NCI-H526 treated with DMSO at 0.1 percent for 48 hours (cell line): ENCODE measurements around the gene BCL2L1.

Experiments
- DNase-seq: peaks from one replicate; lab custom pipeline; 2025; lab: John Stamatoyannopoulos, UW

BCL2L1 gene

DNA sequence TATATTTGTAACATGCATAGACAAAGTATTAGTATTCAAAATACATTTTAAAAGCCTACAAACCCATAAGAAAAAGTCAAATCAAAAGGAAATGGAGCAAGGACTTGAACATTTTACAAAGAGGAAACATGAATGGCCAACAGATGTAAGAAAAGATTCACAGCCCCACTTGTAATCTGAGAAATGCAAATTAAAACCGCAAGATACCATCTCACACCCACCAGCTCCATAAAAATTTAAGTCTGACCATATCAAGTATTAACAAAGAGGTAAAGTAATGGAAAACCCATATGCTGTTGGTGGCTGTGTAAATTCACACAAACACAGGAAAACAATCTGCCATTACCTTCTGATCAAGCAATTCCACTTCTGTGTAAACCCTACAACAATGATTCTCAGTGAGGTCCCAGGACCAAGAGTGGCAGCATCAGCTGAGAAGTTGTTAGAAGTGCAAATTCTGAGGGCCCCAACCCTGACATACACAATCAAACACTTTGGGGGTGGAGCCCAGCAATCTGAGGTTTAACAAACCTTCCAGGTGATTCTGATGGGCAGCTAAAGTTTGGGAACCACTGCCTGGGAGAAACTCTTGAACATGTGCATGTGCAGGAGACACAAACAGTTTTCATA lies 30.9 kb downstream of the BCL2L1 start:
- DNase-seq, result peak; percentile 33

DNA sequence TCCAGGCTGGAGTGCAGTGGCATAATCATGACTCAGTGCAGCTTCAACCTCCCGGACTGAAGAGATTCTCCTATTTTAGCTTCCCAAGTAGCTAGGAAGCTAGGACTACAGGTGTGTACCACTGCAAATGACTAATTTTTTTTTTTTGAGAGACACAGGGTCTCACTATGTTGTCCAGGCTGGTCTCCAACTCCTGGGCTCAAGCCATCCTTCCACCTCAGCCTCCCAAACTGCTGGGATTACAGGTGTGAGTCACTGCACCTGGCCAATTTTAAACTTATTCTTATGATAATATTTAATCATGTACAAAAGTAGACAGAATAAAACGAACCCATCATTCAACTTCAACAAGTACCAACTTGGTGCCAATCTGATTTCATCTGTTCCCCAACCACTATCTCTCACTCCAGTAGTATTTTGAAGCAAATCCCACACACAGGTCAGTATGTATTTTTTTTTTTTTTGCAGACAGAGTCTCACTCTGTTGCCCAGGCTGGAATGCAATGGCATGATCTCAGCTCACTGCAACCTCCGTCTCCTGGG lies 32.5 kb downstream of the BCL2L1 start:
- DNase-seq, result no peak

DNA sequence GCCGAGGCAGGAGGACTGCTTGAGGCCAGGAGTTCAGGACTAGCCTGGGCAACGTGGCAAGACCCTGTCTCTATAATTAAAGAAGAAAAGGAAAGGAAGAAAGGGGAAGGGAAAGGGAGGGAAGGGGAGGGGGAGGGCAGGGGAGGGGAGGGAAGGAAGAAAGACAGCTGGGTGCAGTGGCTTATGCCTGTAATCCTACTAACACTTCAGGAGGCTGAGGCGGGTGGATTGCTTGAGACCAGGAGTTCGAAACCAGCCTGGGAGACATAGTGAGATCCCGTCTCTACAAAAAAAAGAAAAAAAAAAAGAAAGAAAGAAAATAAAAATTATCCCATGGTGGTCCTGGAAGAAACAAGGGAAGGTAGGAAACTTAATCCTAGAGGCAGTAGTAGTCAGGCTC lies 33.5 kb downstream of the BCL2L1 start:
- DNase-seq, result no peak

DNA sequence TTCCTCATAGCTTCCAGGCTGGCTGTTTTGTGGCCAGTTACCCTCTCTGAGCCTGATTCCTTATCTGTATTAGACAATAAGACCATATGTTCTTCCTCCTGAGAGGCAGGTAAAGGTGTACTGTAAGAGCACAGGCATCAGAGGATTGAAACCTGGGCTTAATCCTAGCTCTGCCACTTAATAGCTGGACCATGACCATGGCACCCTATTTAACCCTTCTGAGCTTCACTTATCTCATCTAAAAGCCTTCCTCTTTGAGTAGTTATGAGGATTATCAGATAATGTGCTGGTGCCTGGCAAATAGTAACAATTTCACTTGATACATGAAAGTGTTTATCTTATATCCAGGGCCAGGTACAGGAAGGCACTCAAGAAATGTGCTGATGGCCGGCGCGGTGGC lies 34.9 kb downstream of the BCL2L1 start:
- no peak for DNase-seq

DNA sequence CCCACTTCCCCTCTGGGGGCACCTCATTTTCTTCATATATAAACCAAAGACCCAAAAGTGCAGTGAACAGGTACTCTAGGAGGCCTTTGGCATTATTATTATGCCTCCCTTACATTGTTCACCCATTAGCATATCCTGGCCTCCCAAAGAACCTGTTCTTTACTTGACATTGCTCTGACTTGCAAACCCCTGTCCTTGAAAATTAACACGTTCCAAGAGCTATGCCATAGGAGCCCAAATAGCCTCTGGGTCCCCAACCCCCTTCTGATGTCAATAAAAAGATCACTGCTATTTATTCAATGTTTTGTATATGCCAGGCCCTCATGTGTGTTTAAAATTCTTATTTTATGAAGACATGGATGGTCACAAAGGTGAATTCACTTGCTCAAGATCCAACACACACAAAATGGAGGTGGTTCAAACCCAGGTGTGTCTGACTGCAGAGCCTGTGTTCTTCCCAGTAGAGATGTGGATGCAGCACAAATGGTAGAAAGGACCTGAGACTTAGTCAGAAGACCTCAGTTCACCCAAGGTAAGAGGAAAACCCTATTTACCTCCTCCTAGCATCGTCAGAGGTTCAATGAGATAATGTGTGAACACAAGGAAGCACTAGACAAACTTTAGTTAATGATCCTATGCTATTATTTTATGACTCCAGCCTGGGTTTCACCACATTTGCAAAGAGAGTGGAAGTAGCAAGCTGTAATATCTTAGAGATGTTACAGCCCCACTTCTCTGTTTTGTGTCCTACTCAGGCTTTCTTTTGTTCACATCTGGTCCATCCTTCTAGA lies 36.6 kb downstream of the BCL2L1 start:
- no peak for DNase-seq

DNA sequence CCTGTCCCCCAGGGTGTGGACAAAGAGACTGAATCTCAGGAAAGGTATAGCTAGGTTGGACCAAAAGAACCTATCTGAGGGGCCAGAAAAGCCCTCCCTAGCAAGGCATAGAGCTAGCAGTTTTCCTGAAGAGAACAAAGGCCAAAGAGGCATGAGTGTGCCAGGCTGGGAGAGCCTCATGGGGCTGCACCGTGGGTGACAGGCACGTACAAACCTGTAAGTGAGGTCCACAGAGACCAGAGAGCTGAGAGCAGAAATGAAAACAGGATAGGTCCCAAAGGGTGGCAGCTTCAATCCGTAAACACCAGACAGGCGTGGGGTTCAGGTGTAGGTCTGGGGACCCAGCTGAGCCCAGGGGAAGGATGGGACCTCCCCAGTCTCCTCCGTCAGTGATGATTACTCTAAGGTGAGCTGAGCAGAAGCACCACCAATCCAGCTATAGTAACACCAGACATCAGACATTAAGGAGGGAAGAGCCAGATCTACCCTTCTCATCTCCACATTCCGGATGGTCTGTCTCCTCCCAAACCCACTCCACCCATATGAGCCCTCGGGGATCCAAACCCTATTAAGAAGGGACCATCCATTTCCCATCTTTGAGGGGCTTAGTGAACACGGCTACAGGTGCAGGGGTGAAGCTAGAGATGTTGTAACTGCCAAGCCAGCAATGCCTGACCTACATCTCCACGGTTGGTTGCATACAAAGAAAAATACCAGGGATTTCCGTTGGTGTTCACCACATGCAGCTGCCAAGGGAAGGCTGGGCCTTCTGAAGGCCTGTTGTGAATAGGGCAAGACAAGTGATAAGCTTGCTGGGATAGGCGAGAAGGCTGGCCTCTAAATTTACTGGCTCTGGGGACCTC lies 38.3 kb downstream of the BCL2L1 start:
- DNase-seq, result peak; percentile 78

GRCh38 chr20:31682927-31683326 lies 39.7 kb downstream of the BCL2L1 start:
- DNase-seq, result no peak

DNA sequence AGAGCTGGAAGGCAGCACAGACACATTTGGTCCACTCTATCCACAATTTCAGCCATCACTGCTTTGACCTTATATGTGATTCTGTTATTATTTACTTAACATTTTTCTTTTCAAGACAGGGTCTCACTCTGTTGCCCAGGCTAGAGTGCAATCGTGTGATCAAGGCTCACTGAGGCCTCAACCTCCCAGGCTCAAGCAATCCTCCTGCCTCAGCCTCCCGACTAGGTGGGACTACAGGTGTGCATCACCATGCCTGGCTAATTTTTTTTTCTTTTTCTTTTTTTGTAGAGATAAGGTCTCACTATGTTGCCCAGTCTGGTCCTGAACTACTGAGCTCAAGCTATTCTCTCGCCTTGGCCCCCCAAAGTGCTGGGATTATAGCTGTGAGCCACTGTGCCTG lies 40.3 kb downstream of the BCL2L1 start:
- no peak for DNase-seq

DNA sequence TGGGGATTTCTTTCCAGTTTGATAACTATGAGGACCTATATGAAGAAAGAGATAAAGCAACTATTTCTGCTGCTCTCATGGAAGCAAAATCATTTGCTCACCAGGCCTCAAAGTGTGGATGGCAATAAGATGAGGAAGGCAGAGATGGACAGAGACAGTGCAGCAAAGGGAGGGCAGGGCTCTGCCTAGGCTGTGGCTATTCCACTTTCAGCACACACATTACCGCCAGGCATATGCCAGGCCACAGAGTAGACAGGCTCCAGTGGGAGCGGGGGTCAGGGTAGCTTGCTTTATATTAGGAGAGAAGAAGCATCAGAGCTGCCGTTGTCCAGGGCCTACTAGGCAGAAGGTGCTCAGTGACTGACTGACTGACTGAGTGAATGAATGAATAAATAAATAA lies 40.9 kb downstream of the BCL2L1 start:
- no peak for DNase-seq

GRCh38 chr20:31681128-31681727 lies 41.4 kb downstream of the BCL2L1 start:
- no peak for DNase-seq

GRCh38 chr20:31680286-31681127 lies 42.2 kb downstream of the BCL2L1 start:
- DNase-seq, result no peak

DNA sequence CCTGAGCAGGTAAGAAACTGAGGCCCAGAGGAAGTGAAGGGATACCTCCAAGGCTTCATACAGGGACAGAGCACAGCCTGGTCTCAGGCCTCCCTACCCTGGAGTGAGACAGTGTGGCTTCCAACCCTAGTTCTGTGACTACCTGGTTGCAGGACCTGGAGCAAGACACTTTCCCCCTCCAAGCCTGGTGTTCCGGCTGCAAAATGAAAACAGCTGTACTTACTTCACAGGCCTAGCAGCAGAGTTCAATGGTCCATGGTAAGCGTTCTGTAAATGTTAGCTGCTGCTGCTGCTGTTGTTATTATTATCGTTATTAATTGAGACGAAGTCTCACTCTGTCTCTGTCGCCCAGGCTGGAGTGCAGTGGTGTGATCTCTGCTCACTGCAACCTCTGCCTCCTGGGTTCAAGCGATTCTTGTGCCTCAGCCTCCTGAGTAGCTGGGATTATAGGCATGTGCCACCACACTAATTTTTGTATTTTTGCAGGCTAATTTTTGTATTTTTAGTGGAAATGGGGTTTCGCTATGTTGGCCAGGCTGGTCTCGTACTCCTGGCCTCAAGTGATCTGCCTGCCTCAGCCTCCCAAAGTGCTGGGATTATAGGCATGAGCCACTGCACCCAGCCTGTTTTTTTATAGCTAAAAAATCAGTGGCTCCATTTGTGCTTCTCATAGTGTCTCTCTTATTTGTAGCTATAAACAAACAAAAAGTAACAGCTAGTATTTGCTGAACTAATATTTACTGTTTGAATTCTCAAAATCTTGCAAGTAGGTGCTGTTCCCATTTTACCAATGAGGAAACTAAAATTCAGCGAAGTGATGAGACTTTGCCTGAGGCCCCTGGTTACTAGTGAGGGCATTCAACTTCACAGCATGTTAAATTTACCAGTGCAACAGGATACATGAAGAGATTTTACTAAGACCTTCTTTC lies 43.0 kb downstream of the BCL2L1 start:
- DNase-seq, result no peak

- no peak for DNase-seq
These were observed 44.0 kb downstream of the BCL2L1 start for GRCh38 chr20:31678389-31679356.

DNA sequence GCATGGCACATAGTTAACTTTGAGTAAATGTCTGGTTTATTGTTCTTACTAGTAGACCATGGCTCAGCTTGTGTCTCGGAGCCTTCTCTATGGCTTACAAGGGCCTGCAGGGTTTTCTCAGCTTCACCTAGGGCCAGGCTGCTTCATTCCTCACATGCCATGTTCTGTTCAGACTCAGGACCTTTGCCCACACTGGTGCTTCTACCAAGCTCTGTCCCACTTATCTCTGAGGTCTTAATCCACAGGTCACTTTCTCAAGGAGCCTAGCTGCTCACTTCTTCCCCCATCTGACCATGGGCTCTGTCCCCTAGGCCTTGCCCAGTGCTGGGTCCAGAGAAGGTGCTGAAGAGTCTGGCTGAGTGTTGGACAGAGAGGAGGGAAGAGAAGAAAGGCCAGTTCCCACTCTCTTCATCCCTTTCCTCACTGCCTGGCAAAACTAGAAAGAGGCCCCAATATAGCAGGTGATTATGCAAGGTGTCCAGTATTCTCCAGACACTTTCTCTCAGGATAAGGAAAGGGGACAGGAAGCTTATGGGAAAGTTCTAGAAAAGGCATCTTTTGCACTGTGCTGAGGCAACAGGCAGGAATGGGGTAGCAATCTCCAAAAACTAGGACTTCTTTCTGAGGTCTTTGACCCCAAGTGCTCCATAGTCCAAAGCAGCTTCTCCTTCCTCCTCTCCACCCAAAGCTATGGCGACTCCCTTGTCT lies 45.0 kb downstream of the BCL2L1 start:
- no peak for DNase-seq

DNA sequence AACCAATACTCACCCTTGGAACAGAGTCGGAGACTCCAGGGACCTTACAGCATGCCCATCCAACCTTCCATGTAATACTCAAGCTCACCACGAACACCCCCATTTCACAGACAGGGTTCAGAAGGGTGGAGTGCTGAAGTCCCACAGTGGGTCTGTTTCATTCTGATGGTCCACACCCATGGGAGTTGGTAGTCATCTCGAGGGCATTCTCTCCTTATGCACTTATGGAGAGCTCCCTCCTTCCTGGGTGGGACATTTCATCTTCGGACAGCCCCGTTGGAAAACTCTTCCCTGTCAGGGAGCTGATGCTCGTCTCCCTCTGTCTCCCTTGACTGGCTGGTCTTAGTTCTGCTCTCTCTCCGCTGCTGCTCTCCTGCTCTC lies 46.1 kb downstream of the BCL2L1 start:
- no peak for DNase-seq

DNA sequence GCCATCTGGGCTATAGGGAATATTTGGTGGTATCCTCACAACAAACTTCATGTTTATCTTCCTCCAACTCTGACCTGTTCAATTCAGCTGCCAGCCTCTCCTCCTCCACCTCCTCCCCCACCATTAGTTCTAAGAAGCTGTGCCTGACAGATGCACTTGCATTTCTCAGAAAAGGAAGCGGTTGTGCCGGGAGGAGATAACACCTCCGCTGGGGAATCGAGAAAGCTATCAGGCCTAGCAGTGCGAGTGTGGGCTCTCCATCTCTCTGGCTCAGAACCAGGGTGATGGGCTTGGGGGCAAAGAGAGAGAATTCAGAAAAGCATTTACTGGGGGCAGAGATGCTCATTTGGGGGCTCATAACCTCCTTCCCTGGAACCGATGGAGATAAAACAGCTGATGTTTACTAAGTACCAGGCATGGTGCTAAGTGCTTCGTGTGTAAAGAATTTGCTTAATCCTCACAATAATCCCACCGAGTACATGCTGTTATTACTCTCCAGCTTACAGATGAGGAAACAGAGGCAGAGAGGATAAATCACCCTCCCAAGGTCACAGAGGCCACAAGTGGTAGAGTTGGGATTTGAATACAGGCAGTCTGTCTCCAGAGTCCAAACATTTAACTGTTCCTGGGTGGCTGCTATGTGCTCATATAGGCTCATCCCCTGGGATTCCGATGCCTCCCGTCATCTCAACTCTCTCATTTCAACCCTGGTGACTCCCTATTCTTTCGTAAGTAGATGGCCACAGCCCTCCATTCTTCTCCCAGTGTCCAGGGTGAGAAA lies 46.6 kb downstream of the BCL2L1 start:
- no peak for DNase-seq
